ENCODE measurements around the gene NSMCE1.
A peak's percentile ranks its signal among the peaks of the same experiment; 100 is the strongest.

Gene NSMCE1

DNA sequence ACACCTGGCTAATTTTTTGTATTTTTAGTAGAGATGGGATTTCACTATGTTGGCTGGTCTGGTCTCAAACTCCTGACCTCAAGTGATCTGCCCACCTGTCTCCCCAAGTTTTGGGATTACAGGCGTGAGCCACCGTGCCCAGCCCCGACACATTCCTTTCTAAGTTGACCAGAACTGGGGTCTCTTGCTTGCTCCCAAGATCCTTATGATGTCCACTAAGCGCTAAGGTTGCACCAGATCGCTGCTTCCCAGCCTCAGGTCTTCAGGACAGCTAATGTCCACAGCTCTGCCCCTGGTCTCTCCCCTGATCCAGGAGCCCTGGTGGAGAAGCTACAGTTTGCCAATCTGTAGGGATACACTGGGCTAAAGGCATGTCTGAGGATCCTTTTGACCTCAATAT is 29.5 kb downstream of the NSMCE1 start:
- no peak for TF ChIP-seq GATA1 (IDR thresholded peaks at IDR 0.05; ENCODE audit: low read depth, low read length)
- no peak for TF ChIP-seq POLR2A (IDR thresholded peaks at IDR 0.05; ENCODE audit: low read length)

DNA sequence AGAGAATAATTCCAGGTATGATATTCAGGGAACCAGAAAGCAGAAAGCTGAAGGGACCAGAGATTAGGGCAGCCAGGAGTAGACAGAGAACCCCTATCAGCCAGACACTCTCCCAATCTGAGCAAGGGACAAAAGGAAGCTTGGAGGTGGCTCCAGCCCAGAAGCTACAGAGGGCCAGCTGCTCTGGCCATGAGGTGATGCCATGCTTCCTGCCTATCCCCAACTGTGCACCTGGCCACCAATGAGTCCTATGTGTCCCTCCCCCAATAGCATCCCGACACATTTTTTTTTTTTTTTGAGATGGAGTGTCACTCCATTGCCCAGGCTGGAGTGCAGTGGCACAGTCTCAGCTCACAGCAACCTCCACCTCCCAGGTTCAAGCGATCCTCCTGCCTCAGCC is 30.0 kb downstream of the NSMCE1 start:
- TF ChIP-seq GATA1 (IDR thresholded peaks at IDR 0.05; ENCODE audit: low read depth, low read length) = no peak
- no peak for TF ChIP-seq POLR2A (IDR thresholded peaks at IDR 0.05; ENCODE audit: low read length)

More for the DNA sequence above, 29.5 kb downstream of the NSMCE1 start:
- DNase-seq = no peak

DNA sequence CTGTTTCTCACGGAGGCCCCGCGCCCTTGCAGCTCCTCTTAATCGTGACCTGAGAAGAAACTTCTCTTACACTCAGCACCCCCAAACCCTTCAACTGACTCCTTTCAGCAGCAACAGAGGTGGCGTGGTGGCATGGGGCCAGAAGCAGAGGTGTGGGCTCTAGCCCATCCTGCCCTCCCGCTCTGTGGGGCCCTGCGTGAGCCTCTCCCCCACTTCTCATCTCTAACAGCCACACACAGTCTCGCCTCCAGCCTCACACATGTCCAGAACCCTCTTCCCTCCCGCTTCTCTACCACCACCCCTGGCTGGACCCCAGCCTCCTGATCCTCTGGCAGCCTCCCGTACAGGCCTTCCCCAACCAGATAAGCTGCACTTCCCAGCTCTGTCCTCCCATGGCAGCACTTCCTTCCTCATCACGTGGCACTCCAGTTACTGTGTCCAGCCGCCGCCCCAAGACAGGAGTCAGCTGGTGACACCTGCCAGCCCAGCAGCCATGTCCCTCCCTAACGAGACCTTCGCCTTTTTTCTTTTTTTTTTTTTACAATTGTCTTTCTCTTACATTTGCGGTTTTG is 30.5 kb downstream of the NSMCE1 start:
- DNase-seq = peak; percentile 48 to 56
- TF ChIP-seq GATA1 (IDR thresholded peaks at IDR 0.05; ENCODE audit: low read depth, low read length) (no peak), POLR2A (IDR thresholded peaks at IDR 0.05; ENCODE audit: low read length) (no peak)

More for the DNA sequence above, 30.0 kb downstream of the NSMCE1 start:
- DNase-seq = no peak

DNA sequence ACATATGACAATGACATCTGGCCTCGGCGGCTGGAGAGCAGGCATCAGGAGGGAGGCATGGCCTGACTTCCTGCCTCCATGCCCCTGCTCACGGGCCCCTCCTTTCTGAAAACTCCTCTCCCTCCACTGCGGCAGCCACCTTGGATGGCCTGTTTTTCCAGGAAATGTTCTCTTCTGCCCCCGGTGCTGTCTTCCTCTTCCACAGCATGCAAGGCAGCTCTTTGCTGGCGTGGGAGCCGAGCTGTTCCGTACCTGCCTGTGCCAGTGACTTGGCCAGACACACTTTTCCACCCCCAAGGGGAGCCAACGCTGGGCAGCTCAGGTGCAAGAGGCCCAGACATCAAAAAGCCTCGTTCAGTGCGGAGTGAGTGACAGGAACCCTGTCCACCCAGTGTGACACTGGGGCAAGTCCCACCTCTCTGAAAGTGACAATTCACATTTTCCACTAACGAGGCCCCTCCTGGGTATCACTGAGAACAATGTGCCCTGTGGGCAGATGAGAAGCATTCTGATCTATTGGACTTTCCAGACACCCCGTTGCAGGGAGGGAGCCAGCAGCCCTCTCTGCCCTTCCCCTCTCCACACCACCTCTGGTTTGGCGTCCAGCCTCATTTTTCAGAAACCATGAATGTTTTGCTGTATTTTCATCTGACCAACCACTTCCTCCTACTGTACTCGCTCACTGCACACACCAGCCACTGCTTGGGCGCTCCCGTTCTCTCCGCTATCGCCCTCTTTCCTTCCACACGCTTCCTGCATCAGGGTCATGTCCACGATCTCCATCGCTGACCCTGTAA is 31.2 kb downstream of the NSMCE1 start:
- TF ChIP-seq GATA1 (IDR thresholded peaks at IDR 0.05; ENCODE audit: low read depth, low read length) (no peak), POLR2A (IDR thresholded peaks at IDR 0.05; ENCODE audit: low read length) (peak; percentile 90)
- peak; percentile 54 to 56 for DNase-seq

DNA sequence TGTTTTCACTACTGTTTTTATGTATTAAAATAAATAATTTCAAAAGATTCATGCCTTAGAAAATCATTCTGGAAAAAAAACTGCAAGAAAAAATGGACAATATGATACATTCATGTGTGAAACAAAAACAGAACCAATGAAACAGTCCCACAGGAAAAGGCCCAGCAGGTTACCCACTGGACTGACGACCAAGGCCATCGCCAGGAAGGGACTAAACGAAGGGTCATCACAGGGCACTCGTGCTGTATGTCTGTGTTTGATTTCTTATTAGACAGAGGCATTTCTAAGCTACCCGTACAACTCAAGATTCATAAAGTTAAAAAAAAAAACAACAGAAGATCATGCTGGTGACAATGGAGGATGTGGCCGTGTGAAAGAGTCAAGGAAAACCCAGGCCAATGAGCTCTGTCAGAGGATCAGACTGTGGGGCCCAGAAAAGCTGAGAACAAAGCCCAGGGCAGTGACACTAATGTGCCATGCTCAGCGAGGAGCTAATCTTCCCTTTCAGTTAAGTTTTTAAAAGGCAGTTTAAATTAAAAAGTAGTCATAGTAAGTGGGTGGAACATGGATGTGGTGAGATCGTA is 31.8 kb downstream of the NSMCE1 start:
- TF ChIP-seq POLR2A (IDR thresholded peaks at IDR 0.05; ENCODE audit: low read length) (no peak), GATA1 (IDR thresholded peaks at IDR 0.05; ENCODE audit: low read depth, low read length) (no peak)
- no peak for DNase-seq

DNA sequence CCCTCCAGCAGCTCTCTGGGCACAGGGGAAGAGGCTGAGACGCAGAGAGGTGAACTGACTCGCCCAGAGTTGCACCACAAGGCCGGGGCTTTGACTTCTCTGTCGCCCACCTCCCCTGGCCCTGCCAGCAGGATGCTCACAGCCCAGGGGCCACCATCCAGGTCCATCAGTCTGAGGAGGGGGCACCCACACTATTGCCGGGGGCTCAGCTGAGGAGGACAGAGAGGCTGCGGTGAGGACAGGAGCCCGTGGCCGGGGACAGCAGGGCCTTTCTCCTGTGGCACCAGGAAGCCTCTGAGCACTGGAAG is 32.7 kb downstream of the NSMCE1 start:
- no peak for DNase-seq

DNA sequence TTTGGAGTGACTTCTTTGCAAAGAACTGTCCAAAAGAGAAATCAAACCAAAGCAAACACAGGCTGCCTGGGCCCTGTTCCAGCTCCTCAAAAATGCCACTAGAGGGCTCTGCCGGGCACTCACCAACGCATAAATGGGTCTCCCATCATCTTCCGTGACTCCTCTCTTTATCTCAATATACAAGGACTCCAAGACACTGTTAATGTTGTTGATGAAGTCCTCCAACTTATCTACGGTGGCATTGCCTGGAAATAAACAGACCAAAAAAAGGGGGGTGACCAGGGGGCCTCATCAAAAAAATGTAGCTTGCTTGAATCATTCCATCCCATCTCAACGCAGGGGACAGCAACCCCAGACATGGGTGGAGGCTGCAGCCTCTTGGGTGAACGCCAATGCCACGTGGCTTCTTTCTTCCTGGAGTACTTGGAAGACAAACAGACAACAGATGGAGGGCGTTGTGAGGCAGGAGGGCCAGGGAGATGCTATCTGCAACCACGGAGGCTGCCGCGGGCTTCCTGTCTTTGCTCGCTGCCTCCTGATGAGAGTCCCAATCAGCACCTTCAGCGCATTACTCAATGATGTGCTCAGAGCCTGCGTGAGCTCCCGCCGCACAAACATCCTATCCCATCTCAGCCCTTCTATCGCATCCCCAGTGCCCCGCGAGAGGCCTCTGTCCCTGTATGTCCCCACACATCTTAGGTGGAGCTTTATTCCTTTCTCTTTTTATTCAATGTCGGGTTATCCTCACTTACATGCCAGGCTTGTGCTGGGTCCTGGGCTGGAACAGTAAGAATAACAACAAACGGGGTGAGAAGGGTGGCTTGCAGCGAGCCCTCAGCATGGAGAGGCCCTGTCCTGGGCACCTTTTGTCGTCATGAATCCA is 33.3 kb downstream of the NSMCE1 start:
- DNase-seq = peak; percentile 93 to 96
- TF ChIP-seq GATA1 (IDR thresholded peaks at IDR 0.05; ENCODE audit: low read depth, low read length) (no peak), POLR2A (IDR thresholded peaks at IDR 0.05; ENCODE audit: low read length) (peak; percentile 91)

More for the DNA sequence above, 32.7 kb downstream of the NSMCE1 start:
- TF ChIP-seq POLR2A (IDR thresholded peaks at IDR 0.05; ENCODE audit: low read length) (no peak), GATA1 (IDR thresholded peaks at IDR 0.05; ENCODE audit: low read depth, low read length) (no peak)

DNA sequence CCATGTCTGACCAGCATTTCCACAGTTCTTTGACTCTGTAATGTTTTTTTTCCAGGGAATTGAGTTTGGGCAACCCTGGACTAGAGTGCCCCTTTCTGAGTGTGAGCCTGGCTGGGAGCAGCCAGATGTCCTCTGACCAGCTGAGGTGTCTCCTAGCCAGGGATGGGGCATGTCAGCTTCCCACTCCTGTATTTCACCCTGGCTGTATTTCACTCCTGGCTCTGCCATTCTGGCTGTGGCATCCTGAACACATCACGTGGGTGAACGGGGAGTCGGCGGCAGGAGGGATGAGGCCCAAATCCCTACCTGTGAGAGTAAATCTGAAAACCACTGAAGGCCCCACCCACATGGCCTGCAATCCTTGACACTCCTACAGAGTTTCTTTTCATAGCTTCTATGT is 34.0 kb downstream of the NSMCE1 start:
- TF ChIP-seq POLR2A (IDR thresholded peaks at IDR 0.05; ENCODE audit: low read length) = no peak
- no peak for TF ChIP-seq GATA1 (IDR thresholded peaks at IDR 0.05; ENCODE audit: low read depth, low read length)
- DNase-seq = no peak

DNA sequence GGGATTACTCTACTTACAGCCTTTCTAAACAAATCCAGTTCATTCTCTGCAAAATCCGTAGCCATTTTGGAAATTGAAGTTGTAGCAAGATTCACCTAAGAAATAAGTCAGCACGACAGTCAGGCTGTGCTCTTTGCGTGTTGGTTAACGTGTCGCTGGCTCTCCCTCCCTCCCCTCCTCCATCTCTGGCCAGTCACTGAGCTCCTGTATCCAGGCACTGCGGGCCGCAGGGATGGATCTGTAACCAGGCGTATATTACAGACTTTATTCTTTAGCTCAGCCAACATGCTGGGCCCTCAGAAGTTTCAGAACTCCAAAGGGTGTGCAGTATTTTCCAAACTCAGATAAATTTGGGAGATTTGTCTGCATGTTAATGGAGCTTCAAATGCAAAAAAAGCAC is 34.4 kb downstream of the NSMCE1 start:
- TF ChIP-seq POLR2A (IDR thresholded peaks at IDR 0.05; ENCODE audit: low read length) (no peak), GATA1 (IDR thresholded peaks at IDR 0.05; ENCODE audit: low read depth, low read length) (no peak)
- no peak for DNase-seq

DNA sequence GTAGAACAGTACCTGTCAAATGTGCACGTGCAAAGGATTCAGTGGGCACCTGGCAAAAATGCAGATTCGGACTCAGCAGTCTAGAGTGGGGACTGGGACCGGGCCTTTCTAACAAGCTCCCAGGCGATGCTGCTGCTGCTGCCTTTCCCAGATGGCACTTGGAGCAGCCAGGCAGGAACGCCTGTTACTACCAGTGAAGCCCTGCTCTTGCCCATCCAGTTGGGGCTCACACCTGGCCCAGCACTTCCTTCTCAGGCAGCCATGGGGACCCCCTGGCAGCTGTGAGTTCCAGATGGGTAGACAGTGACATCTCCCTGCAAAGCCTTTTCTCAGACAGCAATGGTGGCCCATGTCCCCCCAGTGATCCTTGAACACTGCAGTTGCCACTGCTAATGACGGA is 34.8 kb downstream of the NSMCE1 start:
- DNase-seq = no peak
- no peak for TF ChIP-seq POLR2A (IDR thresholded peaks at IDR 0.05; ENCODE audit: low read length)

DNA sequence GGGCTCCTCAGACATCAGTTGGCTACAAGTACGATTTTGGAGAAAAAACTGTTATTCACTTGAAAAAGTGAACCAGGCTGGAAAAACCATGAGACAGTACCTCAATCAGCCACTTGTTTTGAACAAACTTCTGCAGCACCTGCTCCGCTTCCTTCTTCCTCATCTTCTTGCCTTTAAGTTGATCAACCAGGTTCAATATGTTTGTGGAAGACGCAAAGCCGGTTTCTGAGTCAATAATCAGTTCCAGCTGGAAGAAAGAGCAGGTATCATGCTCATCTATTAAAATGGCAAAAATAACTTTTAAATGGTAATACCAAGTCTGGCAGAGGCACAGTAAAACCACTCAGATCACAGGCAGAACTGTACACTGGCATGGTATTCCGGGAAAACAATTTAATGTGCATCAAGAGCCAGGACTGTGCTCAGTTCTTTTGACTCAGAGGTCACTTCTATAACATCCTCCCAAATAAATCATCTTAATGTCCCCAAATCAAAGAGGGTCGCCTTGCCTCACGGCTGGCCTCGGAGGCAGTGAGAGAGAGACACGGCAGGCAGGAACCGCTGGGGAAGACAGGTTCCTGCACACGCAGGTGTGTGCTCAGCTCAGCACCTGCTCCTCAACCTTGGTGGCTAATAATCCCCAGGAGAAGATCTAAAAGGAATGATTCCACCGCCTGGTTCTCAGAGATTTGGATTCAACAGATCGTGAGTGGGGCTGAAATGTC is 35.5 kb downstream of the NSMCE1 start:
- TF ChIP-seq POLR2A (IDR thresholded peaks at IDR 0.05; ENCODE audit: low read length) = no peak
- TF ChIP-seq GATA1 (IDR thresholded peaks at IDR 0.05; ENCODE audit: low read depth, low read length) = no peak
- DNase-seq = peak in 1 of 2 experiments; percentile 7

DNA sequence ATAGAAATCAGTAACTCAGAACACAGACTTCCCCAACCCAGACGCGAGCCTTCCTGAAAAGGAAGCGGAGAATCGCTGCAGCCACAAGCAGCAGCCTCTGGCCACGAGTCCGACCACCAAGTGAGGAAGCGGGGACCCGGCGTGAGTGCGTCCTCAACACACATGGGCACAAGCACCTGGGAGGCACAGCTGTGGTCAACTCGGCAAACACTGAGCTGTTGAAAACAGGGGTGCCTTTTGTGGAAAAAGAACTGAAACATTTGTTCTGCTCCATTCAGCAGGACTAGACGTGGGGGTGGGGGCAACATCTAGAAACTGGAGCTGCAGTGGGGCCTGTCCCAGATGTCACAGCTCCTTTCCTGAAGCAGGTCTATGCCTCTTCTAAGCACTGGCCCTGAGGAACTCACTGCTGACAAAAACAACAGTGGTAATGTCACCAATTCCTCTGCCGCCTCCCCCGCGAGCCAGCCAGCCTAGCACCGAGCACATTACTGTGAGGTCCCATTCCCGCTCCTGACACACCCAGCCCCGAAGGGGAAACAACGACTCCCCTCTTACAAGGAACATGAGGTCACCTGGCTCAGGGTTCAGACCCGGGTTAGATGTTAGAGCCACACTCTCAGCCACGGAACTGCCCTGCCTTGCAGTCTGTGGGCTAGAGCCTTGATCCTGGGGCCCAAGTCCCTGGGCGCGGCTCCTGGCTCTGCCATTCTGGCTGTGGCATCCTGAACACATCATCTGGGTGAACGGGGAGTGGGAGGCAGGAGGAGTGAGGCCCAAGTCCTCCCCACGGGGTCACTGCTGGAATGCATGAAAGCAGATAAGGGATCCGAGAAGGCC is 36.3 kb downstream of the NSMCE1 start:
- DNase-seq = peak in 1 of 2 experiments; percentile 36
- TF ChIP-seq POLR2A (IDR thresholded peaks at IDR 0.05; ENCODE audit: low read length) = no peak
- TF ChIP-seq GATA1 (IDR thresholded peaks at IDR 0.05; ENCODE audit: low read depth, low read length) = no peak

DNA sequence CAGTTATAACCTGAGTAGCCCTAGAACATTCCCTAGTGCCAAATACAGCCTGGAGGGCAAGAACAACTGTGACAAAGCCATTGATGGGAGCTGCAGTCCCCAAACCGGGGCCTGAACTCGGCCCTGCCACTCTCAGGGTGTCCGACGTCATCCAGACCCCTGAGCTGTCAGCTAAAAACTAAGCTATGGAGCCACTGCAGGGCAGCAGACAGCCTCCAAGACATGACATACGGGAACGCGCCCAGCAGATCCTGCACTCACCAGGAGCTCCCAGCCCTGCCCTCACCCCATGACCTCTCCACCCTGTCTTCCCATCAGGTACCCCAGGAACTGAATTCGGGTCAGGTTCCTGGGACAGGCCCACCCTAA is 36.9 kb downstream of the NSMCE1 start:
- TF ChIP-seq POLR2A (IDR thresholded peaks at IDR 0.05; ENCODE audit: low read length) (no peak), GATA1 (IDR thresholded peaks at IDR 0.05; ENCODE audit: low read depth, low read length) (no peak)
- DNase-seq = no peak
